K562 (cell line): Measurements from ENCODE around the gene NR2F2. TPM values are rescaled to one million over a fixed set of nuclear protein-coding genes. Genes with fewer than 3 reads are reported as not detected.
A peak's percentile ranks its signal among the peaks of the same experiment; 100 is the strongest.

Source experiments
- BCOR ChIP-seq: fragments of 450-650 bp; IDR thresholded peaks from 2 replicates; pipeline ENCODE4 v1.6.1; 2016
- CREBBP ChIP-seq: IDR thresholded peaks from one replicate; pipeline ENCODE4 v1.6.1; 2012; ENCODE audit warnings: low read depth, mild to moderate bottlenecking, control low read depth, inconsistent platforms, low read length
- DDX20 ChIP-seq: fragments of 450-650 bp; IDR thresholded peaks from 2 replicates; pipeline ENCODE4 v1.6.1; 2016; ENCODE audit warnings: missing genetic modification characterization, low read depth, mild to moderate bottlenecking, missing compliant biosample characterization, moderate library complexity
- DEAF1 ChIP-seq: fragments of 450-650 bp; formaldehyde crosslinking; IDR thresholded peaks from 2 replicates; pipeline ENCODE4 v1.4.0; 2020; ENCODE audit warnings: mild to moderate bottlenecking, moderate library complexity
- DIDO1 ChIP-seq: fragments of 450-650 bp; IDR thresholded peaks from 2 replicates; pipeline ENCODE4 v1.6.1; 2016; ENCODE audit warnings: low read depth, missing biosample characterization, missing genetic modification characterization
- DLX4 ChIP-seq: fragments of 250-450 bp; sonication (Bioruptor Pico); IDR thresholded peaks from 2 replicates; pipeline ENCODE4 v1.6.1; 2021; ENCODE audit warnings: mild to moderate bottlenecking
- DNMT1 ChIP-seq: fragments of 450-650 bp; IDR thresholded peaks from 2 replicates; pipeline ENCODE4 v1.6.1; 2016; ENCODE audit warnings: antibody characterized with exemption, mild to moderate bottlenecking
- GABPA ChIP-seq: fragments of 200-800 bp; sonication (Bioruptor generic); conservative IDR thresholded peaks from 2 replicates; pipeline ENCODE4 v1.6.1; 2016; ENCODE audit warnings: low read depth, missing genetic modification characterization, missing compliant biosample characterization
- GTF2F1 ChIP-seq: IDR thresholded peaks from 2 replicates; pipeline ENCODE4 v1.6.1; 2011; ENCODE audit warnings: low read depth, low read length, improper control_type of control experiment
- ILF3 ChIP-seq: fragments of 450-650 bp; IDR thresholded peaks from 2 replicates; pipeline ENCODE4 v1.6.1; 2018; ENCODE audit warnings: antibody characterized with exemption, mild to moderate bottlenecking, moderate library complexity, borderline replicate concordance
- NONO ChIP-seq, 2 experiments: fragments of 200-400 bp in 1 of 2; fragments of 450-650 bp in 1 of 2; formaldehyde crosslinking in 1 of 2; IDR thresholded peaks; 2 replicates each; pipeline ENCODE4 v1.6.1; 2017; ENCODE audit warnings: low read depth in 2 of 2, mild to moderate bottlenecking in 2 of 2, moderate library complexity in 2 of 2, low read length in 1 of 2
- NR4A1 ChIP-seq, 2 experiments: fragments of 250-450 bp in 1 of 2; fragments of 450-650 bp in 1 of 2; sonication (Bioruptor Pico) in 1 of 2; IDR thresholded peaks; 2 replicates each; pipeline versions ENCODE4 v1.4.0 to v1.6.1; 2016 to 2020; ENCODE audit warnings: mild to moderate bottlenecking in 2 of 2, missing compliant biosample characterization in 1 of 2, missing genetic modification characterization in 1 of 2, moderate library complexity in 1 of 2
- PKNOX1 ChIP-seq: fragments of 450-650 bp; IDR thresholded peaks from 2 replicates; pipeline ENCODE4 v1.6.1; 2016
- ZNF12 ChIP-seq: sonication (generic); formaldehyde crosslinking; IDR thresholded peaks from 2 replicates; pipeline ENCODE4 v1.4.0; 2020; ENCODE audit warnings: mild to moderate bottlenecking, missing genetic modification reagents
- ZNF140 ChIP-seq: fragments of 250-450 bp; sonication (Bioruptor Pico); IDR thresholded peaks from 2 replicates; pipeline ENCODE4 v1.8.0; 2021; ENCODE audit warnings: moderate library complexity, mild to moderate bottlenecking, inconsistent platforms
- ZNF232 ChIP-seq: sonication (generic); formaldehyde crosslinking; IDR thresholded peaks from 2 replicates; pipeline ENCODE4 v1.8.0; 2022; ENCODE audit warnings: mild to moderate bottlenecking, missing genetic modification reagents
- ZNF589 ChIP-seq: fragments of 200-800 bp; sonication (Bioruptor generic); IDR thresholded peaks from 2 replicates; pipeline ENCODE4 v1.6.1; 2016; ENCODE audit warnings: low read depth, missing genetic modification characterization, missing compliant biosample characterization
- polyA plus RNA-seq, 8 experiments: library from polyadenylated mRNA; depleted of rRNA in 4 of 8; stranded (reverse) in 5 of 8; unstranded in 3 of 8; fragments of >200 nt; fragmentation: Nextera tagmentation in 2 of 8; fragmentation: Illumina TruSeq in 1 of 8; extraction: Ambion mirVana in 2 of 8; extraction: Trizol in 1 of 8; gene quantifications; 2 replicates each; pipeline versions ENCODE4 v1.2.1 to v1.2.3, GENCODE V29; 2011 to 2014; ENCODE audit warnings: inconsistent platforms in 1 of 8, missing spikeins in 1 of 8
- total RNA-seq, 7 experiments: library from RNA; depleted of rRNA in 6 of 7; stranded (reverse); fragments of >200 nt in 6 of 7; fragmentation: Illumina TruSeq in 2 of 7; extraction: Trizol in 2 of 7; gene quantifications; 2 replicates each; pipeline versions ENCODE4 v1.2.1 to v1.2.3, GENCODE V29; 2011 to 2021; ENCODE audit warnings: low replicate concordance in 1 of 7
- TF ChIP-seq, protein P1 (sequence below), 2 experiments: fragments of 450-650 bp in 1 of 2; sonication (generic) in 1 of 2; formaldehyde crosslinking; conservative IDR thresholded peaks; 2 replicates each; pipeline versions ENCODE4 v1.4.0 to v1.8.1; 2020 to 2022; ENCODE audit warnings: mild to moderate bottlenecking in 1 of 2, missing genetic modification reagents in 1 of 2
- TF ChIP-seq, protein P2 (sequence below), 2 experiments: fragments of 250-450 bp in 1 of 2; fragments of 450-650 bp in 1 of 2; sonication (Bioruptor Pico) in 1 of 2; IDR thresholded peaks; 2 replicates each; pipeline versions ENCODE4 v1.6.1 to v1.8.0; 2016 to 2021; ENCODE audit warnings: mild to moderate bottlenecking in 2 of 2, moderate library complexity in 2 of 2, missing compliant biosample characterization in 1 of 2, missing genetic modification characterization in 1 of 2
- TF ChIP-seq, protein P3 (sequence below): IDR thresholded peaks from 2 replicates; pipeline ENCODE4 v1.6.1; 2012; ENCODE audit warnings: low read depth, low read length, improper control_type of control experiment, borderline replicate concordance

NR2F2 gene
- total and polyA plus RNA-seq, 9 of the 15 experiments (the other 6 are each of a cell fraction or from before 2014, with no cell fraction given): 6.0 to 51.8 (median 11.1) TPM

DNA sequence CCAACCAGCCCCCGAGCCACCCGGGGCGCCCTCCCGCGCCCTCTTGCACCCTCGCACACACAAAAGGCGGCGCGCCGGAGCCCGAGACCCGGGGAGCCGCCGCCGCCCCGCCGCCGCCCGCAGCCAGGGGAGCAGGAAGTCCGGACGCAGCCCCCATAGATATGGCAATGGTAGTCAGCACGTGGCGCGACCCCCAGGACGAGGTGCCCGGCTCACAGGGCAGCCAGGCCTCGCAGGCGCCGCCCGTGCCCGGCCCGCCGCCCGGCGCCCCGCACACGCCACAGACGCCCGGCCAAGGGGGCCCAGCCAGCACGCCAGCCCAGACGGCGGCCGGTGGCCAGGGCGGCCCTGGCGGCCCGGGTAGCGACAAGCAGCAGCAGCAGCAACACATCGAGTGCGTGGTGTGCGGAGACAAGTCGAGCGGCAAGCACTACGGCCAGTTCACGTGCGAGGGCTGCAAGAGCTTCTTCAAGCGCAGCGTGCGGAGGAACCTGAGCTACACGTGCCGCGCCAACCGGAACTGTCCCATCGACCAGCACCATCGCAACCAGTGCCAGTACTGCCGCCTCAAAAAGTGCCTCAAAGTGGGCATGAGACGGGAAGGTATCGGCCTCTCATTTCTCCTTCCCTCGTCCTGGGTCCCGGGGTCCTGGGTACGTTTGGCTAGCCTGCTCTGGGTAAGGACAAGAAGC, 1.6 kb downstream of the NR2F2 start (continued):
- TF ChIP-seq DEAF1 (CRISPR knock-in tag) (no peak), DDX20 (tag) (no peak), ZNF232 (no peak), DLX4 (CRISPR knock-in tag) (no peak), PKNOX1 (no peak), ZNF140 (CRISPR knock-in tag) (no peak), ZNF589 (CRISPR knock-in tag) (0 out of 2 replicates have a peak, but pooled peaks have one; percentile 58), CREBBP (no peak), ZNF12 (0 out of 2 replicates have a peak, but pooled peaks have one; percentile 45), NONO (IDR thresholded peaks at IDR 0.05; ENCODE audit: low read depth in 2 of 2, low read length in 1 of 2) (peak in 1 of 2 experiments; percentile 68; a peak in 1 of 4 replicates), ILF3 (no peak), DIDO1 (tag) (no peak), GTF2F1 (no peak), DNMT1 (no peak), NR4A1 (CRISPR knock-in tag; IDR thresholded peaks at IDR 0.05) (peak; percentile 39; the same call in 1 of the 2 replicates), NR4A1 (tag; IDR thresholded peaks at IDR 0.05) (0 out of 2 replicates have a peak, but pooled peaks have one; percentile 68), GABPA (0 out of 2 replicates have a peak, but pooled peaks have one; percentile 38), BCOR (no peak)
- TF ChIP-seq, protein P1, sequence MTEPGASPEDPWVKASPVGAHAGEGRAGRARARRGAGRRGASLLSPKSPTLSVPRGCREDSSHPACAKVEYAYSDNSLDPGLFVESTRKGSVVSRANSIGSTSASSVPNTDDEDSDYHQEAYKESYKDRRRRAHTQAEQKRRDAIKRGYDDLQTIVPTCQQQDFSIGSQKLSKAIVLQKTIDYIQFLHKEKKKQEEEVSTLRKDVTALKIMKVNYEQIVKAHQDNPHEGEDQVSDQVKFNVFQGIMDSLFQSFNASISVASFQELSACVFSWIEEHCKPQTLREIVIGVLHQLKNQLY (CRISPR knock-in tag; conservative IDR thresholded peaks at IDR 0.05): no peak
- TF ChIP-seq, protein P2, sequence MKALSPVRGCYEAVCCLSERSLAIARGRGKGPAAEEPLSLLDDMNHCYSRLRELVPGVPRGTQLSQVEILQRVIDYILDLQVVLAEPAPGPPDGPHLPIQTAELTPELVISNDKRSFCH (CRISPR knock-in tag; IDR thresholded peaks at IDR 0.05): no peak
- TF ChIP-seq, protein P2 (tag; IDR thresholded peaks at IDR 0.05): peak; percentile 65; the same call in 1 of the 2 replicates
- TF ChIP-seq, protein P3, sequence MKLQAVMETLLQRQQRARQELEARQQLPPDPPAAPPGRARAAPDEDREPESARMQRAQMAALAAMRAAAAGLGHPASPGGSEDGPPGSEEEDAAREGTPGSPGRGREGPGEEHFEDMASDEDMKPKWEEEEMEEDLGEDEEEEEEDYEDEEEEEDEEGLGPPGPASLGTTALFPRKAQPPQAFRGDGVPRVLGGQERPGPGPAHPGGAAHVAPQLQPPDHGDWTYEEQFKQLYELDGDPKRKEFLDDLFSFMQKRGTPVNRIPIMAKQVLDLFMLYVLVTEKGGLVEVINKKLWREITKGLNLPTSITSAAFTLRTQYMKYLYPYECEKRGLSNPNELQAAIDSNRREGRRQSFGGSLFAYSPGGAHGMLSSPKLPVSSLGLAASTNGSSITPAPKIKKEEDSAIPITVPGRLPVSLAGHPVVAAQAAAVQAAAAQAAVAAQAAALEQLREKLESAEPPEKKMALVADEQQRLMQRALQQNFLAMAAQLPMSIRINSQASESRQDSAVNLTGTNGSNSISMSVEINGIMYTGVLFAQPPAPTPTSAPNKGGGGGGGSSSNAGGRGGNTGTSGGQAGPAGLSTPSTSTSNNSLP: no peak
